Activated gamma-delta T cell treated with anti-CD3 and anti-CD28 coated beads, Interleukin-2, amount 50 U/mL, for 16 hours (primary cell): ENCODE measurements around the gene AR.
"Not testable (repeated sequence)": the region's sequence is repeated elsewhere in the genome, so short reads cannot be mapped to it uniquely, and the experiment has no call there.

Experiments
- DNase-seq: peaks from one replicate; pipeline ENCODE4 v3.0.0-alpha.2; 2020; ENCODE audit warnings: low read depth

AR gene

DNA sequence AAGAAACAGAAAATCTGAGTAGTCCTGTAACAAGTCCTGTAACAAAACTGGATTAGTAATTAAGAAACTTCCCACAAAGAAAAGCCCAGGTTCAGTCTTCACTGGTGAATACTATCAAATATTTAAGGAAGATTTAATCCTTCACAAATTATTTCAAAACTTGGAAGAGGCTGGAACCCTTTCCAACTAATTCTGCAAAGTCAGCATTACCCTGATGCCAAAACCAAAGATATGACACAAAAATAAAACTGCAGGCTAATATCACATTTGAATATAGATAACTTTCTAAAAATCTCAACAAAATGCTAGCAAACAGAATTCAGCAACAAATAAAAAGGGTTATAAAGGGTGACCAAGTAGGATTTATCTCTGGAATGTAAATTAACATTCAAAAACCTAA, 80.5 kb downstream of the AR start:
- no peak for DNase-seq

DNA sequence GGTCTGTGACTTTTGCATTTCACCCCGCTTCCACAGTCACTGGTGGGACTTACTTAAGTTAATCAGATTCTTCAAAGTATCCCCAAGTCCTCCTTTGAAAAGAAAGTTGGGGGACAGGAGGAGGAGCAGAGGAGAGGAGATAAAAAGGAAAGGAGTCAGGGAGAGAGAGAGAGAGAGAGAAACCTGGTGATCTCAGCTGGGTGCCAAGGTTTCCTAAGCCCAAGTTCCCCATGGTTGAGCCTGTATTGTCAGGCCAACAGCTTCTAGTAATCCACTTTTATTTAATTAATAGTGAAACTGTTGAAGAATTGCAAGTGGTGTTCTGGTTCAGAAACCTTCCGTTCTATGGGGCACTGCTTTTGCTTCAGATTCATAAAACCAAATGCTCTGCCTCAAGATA, 91.6 kb downstream of the AR start:
- DNase-seq: no peak

DNA sequence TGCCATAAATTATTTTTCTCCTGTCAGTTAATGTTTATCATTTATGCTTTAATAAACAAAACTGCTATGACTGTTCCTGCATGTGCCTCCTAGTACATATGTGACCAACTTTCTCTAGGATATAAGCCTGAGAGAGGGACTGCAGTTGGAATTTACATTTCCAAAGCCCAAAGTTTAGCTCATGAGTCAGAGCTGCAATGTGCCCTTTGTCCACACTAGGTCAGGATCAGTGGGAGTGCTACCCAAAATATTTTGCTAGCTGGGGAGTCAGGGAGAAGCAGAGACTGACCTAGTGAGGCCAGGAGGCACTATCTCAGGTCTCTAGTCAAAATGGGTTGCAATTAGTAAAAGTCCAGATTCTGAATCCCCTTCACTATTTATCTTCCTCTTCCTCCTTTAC, 92.7 kb downstream of the AR start:
- DNase-seq: no peak

DNA sequence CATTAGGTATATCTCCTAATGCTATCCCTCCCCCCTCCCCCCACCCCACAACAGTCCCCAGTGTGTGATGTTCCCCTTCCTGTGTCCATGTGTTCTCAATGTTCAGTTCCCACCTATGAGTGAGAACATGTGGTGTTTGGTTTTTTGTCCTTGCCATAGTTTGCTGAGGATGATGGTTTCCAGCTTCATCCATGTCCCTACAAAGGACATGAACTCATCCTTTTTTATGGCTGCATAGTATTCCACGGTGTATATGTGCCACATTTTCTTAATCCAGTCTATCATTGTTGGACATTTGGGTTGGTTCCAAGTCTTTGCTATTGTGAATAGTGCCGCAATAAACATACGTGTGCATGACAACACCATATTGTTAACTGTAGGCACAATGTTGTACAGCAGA, 93.5 kb downstream of the AR start:
- DNase-seq: not testable (repeated sequence)

DNA sequence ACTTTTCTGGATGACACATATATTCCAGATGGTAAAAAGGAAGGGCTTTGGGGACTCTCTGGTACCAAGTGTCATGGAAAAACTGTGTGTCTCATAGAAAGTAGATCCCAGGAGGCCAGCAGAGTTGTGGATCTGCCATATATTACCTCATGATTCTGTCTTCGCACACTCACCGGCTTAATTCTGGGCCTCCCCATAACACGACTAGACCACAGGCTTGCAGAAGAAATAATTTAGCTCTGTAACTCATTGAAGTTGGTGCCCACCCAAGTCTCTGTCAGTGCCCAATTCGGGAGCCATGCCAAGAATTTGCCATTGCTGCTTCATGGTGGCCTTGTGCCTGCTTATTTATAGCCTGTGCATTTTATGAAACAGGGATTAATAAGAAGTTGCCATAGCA, 104.5 kb downstream of the AR start:
- DNase-seq: no peak

DNA sequence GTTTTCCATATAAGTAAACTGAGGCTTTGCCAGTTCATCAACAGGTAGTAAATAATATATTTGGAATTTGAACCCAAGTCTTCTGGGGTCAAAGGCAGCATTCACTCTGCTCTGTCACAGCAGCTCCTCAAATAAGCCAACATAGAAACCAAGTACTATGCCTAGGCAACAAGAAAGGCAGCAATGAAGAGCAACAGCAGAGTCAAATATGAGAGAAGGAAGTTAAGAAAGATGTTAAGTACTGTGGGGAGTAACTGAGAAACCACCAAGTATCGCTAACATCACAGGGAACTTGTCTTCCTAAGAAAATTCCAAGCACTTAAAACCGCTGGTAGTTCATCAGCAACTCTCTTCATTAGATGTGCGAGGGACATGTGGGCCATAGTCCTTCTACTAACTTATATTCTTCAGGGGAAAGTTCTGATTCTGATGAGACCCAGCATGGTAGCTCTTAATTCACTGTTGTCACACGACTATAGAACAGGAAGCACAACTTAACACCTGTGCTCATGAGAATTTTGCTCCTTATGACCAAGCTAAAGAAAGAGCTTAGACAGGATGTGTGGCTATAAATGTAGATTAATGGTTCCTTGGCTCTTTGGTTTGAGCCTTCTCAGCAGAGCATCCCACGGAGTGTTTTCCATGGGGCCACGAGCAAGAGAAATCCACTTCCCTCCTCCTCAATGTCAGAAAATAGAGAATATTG, 107.8 kb downstream of the AR start:
- DNase-seq: no peak

DNA sequence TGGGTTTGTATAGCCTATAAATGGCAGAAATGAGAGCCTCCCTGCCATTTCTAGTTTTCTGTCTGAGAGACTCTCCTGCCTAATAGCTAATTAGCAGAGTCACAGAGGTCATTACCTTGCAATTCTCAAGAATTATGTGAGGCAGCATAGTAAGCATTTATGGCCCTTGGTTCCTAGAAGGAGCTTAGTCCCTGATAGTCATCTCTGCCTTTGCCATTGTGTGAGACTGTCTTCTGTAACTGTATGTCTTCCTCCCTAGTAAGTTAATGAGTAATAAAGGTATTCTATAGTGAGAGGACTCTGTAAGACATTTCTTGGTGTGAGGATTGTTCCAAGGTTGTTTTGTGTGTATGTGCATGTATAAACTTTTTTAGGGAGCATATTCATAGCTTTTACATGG, 108.7 kb downstream of the AR start:
- DNase-seq: no peak

DNA sequence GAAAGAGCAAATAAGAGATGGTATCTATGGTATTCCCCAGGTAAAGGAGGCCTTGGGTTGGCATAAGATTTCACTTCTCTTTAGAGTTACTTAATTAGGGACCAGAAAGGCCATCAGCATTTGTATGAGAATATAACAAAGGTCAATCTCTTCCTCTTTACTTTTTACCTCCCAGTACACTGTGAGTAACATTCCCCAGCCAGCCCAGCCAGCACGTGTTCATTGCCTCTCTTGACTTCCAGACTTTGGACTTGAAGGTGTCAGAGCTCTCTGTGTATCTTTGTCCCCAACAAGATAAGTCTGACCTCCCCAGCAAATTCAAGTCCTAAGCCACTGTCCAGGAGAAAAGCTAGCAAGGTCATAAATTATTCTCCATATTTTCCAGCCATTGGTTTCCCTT, 110.5 kb downstream of the AR start:
- DNase-seq: no peak

DNA sequence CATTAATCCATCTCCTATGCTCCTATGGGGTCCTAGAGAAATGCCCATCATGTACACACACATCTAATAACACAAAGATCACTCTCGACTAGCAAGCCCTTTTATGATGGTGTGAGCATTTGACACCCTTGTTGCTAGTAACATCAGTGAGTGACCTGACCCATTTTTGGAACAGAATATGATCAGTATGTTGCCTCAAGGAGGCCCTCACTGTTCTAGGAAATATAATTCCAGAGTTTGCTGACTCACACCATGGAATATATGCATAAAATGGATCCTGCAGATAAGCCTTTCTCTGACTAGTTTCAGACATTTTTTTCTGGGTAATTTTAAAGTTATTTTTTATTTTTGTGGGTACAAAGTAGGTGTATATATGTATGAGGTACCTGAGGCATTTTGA, 121.8 kb downstream of the AR start:
- no peak for DNase-seq

DNA sequence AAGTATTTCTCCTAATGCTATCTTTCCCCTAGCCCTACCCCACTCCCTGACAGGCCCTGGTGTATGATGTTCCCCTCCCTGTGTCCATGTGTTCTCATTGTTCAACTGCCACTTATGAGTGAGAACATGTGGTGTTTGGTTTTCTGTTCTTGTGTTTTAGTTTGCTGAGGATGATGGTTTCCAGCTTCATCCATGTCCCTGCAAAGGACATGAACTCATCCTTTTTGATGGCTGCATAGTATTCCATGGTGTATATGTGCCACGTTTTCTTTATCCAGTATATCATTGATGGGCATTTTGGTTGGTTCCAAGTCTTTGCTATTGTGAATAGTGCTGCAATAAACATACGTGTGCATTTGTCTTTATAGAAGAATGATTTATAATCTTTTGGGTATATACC, 126.9 kb downstream of the AR start:
- not testable (repeated sequence) for DNase-seq

DNA sequence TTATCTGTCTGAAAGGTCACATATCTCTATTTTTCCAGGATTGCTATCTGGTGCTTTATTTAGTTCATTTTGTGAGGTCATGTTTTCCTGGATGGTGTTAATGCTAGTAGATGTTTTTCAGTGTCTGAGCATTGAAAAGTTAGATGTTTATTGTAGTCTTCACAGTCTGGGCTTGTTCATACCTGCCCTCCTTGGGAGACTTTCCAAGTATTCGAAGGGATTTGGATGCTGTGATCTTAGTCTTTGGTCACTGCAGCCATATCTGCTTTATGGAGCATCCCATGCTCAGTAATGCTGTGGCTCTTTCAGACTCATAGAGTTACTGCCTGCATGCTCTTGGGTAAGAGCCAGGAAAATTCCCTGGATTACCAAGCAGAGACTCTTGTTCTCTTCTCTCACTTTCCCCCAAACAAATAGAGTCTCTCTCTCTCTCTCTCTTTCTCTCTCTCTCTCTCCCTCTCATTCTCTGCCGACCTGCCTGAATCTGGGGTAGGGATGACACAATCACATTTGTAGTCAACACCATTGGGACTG, 130.0 kb downstream of the AR start:
- no peak for DNase-seq

DNA sequence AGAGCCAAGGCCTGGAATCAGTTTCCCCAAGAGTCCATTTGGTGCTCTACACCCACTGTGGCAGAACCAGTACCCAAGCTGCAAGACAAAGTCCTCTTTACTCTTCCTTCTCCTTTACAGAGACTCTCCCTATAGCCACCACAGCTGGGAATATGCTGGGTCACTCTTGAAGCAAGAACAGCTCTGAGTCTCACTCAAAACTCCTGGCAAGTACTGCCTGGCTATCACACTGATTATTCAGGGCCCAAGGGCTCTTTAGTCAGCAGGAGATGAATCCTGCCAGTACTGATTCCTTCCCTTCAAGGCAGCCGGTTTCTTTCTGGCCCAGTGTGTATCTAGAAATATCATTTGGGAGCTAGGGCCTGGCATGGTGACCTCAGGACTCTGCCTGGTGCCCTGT, 130.9 kb downstream of the AR start:
- no peak for DNase-seq

DNA sequence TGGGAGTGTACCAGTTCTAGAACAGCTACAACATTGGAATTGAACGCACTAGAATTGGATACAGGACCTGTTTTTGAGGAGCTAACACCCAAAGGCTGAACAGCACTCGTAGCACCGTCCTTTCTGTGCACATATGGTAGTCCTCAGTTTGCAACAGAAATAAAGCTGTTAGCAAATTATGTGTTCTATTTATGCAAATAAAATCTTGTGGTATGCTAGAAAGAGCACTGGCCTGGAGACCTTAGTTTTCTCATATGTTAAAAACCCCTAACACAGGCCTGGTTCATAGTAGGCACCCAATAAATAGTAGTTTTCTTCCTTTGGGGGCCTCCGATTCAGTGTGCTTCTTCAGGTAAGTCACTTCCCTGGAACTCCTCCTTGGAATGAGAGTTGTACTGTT, 140.3 kb downstream of the AR start:
- DNase-seq: no peak

DNA sequence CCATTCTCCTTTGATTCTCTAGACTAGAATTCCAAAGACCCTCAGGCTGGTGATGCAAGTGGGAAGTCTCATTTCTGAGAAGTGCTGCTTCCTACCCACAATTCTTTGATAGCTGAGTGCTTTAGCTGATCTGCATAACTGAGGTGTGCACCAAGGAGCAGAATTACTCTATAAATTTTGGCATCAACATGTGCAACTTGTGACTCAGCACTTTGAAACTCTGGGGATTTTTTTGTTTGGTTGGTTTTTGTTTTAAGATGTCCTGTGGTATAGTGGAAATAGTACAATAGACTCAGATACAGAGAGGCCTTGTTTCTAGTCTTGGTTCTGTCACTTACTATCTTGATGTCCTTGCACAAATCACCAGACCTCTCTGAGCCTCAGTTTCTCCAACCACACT, 148.4 kb downstream of the AR start:
- DNase-seq: no peak

DNA sequence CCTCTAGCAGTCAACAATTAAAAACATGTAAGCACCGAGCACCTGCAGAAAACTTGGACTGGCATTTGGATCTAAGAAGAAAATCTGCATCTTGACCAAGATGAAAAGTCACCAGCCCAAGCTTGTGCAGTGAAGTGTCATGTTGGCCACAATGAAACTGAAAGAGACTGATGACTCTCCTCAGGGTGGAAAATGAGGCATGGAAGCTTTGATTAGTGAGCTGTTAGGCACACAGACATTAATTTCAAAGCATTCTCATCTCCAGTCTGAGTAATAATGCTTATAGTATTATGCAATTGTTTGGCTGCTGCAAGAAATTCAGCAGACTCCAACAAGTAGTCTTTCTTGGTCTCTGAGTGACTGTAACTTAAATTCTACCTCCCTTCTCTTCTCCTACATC, 150.1 kb downstream of the AR start:
- DNase-seq: no peak

DNA sequence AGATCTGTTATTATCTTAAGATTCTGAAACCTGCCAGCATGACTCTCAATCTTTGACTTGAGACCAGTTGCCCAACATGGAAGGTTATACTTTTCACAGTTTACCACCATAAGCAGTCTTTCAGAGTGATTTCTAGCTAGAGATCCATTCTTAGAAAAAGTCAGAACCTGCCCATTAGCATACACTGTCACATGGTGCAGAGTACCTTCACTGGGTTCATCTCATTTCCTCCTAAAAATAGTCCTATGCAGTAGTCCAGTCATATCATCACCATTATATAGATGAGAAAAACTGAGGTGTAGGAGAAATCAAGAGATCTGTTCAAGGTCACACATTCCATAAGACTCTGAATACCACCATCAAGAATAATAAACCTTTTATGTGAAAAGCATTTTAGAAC, 153.6 kb downstream of the AR start:
- DNase-seq: no peak

DNA sequence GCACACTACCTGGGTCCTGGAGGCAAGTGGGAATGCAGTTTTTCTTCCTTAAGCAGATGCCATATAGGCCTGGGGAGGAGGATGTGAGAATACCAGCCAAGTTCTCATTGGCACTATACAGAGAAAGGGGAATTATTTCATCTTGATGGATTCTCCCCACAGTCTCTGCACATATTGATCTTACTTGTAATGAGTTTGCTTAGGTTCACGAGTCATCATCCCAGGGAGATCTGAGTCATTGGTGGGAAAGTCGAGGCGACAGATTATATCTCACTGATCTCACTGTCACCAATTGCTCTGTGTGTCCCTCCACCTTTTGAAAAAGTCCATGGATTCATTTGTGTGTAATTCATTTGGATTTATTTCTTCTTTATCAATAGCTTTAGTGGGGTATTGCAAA, 156.8 kb downstream of the AR start:
- DNase-seq: no peak

DNA sequence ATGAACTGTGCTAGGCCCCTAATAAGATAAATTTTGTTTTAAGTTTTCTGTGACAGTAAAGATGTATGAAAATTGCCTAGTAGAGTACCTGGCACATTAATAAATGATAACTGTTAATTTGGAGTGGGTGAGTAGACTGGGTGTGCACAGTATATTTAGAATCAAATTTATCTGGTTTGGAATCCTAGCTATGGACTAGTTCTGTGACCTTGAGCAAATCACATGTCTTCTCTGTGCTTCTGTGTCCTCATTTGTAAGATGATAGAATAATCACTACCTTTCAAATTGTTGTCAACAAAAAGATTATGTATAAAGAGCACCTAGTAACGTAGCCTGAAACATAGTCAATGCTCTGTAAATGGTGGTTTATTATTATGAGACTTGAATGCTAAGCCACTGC, 170.2 kb downstream of the AR start:
- DNase-seq: no peak

DNA sequence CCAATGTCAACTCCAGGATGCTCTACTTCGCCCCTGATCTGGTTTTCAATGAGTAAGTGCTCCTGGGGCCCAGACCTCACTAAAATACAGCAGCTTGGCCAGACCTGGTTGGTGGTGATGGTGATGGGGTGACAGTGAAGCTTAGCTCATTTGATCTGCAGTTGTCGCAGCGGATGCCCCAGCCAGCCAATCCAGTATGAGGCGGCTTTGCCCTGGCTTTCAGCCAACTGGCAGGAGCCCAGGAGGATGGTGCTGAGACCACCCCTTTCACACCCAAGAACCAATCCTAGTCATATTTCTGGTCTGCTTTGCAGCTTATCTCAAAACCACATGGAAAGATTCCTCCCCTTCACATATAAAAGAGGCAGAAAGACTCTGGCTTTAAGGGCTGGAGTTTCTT, 173.8 kb downstream of the AR start:
- no peak for DNase-seq

DNA sequence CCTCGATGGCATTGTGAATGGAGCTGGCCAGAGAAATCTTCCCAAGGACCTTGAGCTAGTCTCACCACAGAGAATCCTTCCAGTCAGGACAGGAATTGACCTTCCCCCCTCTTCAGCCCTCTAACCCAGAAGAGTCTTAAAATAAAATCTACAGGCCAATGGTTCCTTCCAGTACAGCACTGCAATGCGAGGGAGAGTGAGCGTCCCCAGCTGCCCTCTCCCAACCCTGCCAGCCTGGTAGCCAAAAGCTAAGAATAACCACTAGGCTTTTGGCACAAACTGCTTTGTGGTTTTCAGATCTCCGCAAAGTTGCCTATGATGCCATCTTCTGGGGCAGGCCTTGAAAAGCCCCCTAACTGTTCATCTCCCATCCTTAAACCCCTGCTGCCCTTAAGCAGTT, 175.1 kb downstream of the AR start:
- DNase-seq: no peak

DNA sequence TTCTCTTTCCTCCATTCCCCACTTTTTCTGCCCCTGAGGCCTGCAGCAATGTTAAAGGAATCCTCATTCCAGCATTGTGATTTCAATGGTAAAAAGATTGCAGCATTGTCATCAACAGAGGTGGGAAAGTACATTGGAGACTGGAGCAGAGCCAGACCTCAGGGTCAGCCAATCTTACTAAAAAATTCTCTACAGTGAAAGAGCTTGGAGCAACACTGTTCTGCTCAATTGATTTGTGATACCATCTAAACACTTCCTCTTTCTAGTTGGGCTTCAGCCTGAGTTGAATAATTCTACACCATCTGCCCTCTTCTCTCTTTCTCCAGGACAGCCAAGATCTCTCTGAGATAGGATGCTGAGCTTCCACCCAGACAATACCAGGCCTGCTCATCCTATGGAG, 176.5 kb downstream of the AR start:
- no peak for DNase-seq

DNA sequence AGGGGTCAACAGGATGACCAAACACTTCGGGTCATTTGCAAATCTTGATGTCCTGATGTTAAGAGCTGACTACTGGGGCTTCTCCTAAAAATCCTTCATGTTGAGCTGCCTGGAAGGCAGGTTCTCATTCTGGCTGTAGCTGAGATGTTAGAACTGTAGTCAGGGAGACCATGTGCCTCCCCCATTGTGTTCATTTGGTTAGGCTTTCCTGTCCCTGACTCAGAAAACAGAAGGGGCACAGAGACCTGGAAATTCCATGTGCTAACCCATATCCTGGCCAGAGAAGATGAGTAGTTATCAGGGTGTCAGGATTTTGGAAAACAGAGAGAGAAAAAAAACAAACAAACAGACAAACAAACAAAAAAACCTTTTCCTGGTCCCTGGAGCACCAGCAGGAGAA, 177.5 kb downstream of the AR start:
- no peak for DNase-seq

DNA sequence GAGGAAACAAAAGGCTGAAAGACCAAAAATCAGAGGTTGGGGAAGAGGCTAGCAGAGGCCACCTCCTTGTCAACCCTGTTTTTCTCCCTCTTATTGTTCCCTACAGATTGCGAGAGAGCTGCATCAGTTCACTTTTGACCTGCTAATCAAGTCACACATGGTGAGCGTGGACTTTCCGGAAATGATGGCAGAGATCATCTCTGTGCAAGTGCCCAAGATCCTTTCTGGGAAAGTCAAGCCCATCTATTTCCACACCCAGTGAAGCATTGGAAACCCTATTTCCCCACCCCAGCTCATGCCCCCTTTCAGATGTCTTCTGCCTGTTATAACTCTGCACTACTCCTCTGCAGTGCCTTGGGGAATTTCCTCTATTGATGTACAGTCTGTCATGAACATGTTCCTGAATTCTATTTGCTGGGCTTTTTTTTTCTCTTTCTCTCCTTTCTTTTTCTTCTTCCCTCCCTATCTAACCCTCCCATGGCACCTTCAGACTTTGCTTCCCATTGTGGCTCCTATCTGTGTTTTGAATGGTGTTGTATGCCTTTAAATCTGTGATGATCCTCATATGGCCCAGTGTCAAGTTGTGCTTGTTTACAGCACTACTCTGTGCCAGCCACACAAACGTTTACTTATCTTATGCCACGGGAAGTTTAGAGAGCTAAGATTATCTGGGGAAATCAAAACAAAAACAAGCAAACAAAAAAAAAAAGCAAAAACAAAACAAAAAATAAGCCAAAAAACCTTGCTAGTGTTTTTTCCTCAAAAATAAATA, 179.9 kb downstream of the AR start:
- DNase-seq: no peak
